Endometrium (tissue), 2 donors: Measurements from ENCODE around the gene ZNF862.

ENCODE experiments used
- FAIRE-seq: peaks from 2 replicates; lab custom pipeline; 2012; peaks lifted over from hg19 to GRCh38; lab: Jason Lieb, UNC
- donor health status: control.
- donor health status: control.

ZNF862 gene

GRCh38 chr7:149811221-149811620 lies 27.0 kb upstream of the ZNF862 start:
- no peak for FAIRE-seq

DNA sequence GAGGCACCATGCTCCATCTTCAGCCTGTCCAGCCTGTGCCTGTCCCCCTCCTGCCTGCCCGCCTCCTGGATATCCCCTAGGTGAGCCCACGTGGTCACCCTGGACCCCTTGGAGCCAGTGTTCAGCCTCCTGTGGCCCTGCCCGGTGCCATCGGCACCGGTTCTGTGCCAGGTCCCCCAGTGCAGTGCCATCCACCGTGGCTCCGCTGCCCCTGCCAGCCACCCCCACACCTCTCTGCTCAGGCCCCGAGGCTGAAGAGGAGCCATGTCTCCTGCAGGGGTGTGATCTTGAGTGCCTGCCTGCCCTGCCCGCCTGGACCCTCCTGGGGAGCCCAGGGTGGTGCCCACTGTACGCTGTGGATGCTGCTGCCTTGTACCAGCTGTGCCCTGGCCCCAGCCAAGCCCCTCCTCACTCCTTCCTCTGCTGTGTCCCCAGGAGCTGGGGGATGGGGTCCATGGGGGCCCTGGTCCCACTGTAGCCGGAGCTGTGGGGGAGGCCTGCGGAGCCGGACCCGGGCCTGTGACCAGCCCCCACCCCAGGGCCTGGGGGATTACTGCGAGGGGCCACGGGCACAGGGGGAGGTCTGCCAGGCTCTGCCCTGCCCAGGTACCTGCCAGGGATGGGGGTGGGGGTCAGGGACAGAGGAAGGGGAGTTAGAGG lies 26.2 kb upstream of the ZNF862 start:
- no peak for FAIRE-seq

GRCh38 chr7:149813254-149814035 lies 24.7 kb upstream of the ZNF862 start:
- no peak for FAIRE-seq

DNA sequence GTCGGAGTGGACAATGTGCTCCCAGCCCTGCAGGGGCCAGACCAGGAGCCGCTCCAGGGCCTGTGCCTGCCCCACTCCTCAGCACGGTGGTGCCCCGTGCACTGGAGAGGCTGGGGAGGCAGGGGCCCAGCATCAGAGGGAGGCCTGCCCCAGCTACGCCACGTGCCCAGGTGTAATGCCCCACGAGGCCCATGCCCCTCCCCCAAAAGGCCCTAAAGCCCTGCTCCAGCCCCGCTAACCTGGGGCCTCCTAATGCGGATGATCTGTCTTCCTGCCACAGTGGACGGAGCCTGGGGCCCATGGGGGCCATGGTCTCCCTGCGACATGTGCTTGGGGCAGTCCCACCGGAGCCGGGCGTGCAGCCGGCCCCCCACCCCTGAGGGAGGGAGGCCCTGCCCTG lies 23.7 kb upstream of the ZNF862 start:
- no peak for FAIRE-seq

GRCh38 chr7:149815121-149815520 lies 23.1 kb upstream of the ZNF862 start:
- no peak for FAIRE-seq

GRCh38 chr7:149815661-149816266 lies 22.4 kb upstream of the ZNF862 start:
- no peak for FAIRE-seq

GRCh38 chr7:149816267-149816751 lies 21.9 kb upstream of the ZNF862 start:
- no peak for FAIRE-seq

DNA sequence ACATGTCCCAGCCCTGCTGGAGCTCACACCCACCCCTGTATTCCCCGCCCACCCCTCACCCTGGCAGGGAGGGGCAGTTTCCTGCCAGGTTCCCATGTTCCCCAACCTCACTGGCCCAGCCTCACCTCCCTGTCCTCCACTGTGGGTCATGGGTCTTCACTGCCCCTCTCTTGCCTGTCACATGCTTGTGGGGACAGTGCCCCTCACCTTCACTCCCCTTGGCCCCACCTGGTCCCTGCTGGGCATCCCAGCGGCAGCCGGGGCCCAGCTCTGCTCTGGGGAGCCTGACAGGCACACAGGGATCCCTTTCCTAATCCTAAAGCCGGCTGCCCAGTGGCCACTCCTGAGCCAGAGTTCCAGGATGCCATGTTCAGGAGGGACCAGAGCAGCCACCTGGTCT lies 21.4 kb upstream of the ZNF862 start:
- FAIRE-seq: no peak

- no peak for FAIRE-seq
These were observed 20.8 kb upstream of the ZNF862 start for GRCh38 chr7:149817301-149817771.

DNA sequence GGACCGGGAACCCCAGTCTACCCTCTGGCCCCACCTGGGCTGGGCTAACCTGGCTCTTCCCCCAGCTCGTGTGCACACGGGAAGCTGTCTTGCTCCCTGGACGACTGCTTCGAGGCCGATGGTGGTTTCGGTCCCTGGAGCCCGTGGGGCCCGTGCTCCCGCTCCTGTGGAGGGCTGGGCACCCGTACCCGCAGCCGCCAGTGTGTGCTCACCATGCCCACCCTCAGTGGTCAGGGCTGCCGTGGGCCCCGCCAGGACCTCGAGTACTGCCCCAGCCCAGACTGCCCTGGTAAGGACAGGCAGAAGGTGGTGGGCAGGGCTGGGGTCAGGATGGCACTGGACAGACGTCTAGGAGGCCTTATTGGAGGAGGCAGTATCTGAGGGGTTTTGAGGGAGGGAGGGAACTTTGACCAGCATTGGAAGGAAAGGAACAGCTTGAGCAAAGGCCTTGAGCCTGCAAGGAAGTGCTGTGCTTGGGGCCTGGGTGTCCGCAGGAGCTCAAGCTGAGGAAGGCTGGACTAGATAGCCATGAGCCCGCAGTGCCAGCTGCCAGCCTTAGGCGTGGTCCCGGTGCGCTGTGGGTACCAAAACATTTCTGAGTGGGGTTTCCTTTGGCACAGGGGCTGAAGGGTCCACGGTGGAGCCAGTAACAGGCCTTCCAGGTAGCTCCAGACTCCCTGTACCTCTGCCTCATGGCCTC lies 20.2 kb upstream of the ZNF862 start:
- no peak for FAIRE-seq

- FAIRE-seq: no peak
These were observed 19.7 kb upstream of the ZNF862 start for GRCh38 chr7:149818536-149818840.

DNA sequence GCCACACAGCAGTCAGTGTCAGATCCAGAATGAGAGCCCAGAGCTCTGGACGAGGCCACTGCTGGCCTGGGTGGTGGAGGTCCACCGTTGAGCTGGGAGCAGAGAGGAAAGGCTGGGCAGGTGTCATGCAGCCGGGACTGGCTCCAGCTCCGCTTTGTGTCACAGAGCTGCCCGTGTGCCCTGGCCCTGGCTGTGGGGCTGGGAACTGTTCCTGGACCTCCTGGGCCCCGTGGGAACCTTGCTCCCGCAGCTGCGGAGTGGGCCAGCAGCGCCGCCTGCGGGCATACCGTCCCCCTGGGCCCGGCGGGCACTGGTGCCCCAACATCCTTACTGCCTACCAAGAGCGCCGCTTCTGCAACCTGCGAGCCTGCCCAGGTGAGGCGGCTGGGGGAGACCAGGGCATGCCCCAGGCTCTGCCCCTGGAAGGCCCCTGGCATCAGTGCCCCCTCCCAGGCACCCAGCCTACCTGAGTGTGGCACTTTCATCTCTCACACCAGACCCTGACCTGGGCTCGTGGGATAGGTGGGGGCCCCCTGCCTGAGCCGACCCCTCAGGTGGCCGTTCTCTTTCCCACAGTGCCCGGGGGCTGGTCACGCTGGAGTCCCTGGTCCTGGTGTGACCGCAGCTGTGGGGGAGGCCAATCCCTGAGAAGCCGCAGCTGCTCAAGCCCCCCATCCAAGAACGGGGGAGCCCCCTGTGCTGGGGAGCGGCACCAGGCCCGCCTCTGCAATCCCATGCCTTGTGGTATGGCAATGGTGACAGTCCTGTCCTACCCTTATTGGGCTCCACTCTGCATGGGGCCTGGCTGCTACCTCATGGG lies 18.8 kb upstream of the ZNF862 start:
- FAIRE-seq: no peak

DNA sequence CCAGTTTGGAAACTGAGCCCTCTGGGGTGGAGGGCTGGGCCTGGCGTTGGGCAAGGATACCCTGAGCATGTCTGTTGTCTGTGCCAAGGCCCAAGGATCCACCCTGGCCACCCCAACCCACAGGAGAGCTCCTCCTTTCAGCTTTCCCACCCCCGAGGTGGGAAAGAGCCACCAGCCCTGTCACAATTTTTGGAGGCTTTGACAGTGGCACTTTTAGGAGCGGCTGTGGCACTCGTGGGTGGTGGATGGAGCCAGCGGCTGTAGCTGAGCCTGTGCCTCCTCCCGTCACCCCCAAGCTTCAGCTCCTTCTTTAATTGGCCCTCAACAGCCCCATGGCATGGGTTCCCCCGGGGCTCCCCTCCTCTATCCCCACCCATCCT lies 18.2 kb upstream of the ZNF862 start:
- FAIRE-seq: no peak

DNA sequence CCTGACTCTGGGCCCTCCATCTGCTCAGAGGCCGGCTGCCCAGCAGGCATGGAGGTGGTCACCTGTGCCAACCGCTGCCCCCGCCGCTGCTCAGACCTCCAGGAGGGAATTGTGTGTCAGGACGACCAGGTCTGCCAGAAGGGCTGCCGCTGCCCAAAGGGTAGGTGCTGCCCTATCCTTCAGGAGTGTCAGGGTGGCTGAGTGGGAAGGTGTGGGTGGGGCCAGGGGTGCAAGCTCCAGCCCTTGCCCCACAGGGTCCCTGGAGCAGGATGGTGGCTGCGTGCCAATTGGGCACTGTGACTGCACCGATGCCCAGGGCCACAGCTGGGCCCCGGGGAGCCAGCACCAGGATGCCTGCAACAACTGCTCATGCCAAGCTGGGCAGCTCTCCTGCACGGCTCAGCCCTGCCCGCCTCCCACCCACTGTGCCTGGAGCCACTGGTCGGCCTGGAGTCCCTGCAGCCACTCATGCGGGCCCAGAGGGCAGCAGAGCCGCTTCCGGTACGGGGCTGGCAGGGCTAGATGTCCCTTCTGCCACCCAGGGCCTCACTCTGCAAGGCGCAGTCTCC lies 17.5 kb upstream of the ZNF862 start:
- FAIRE-seq: no peak

- no peak for FAIRE-seq
These were observed 16.7 kb upstream of the ZNF862 start for GRCh38 chr7:149821191-149822148.

GRCh38 chr7:149822353-149822943 lies 15.7 kb upstream of the ZNF862 start:
- no peak for FAIRE-seq

- no peak for FAIRE-seq
These were observed 15.0 kb upstream of the ZNF862 start for GRCh38 chr7:149823191-149823630.

DNA sequence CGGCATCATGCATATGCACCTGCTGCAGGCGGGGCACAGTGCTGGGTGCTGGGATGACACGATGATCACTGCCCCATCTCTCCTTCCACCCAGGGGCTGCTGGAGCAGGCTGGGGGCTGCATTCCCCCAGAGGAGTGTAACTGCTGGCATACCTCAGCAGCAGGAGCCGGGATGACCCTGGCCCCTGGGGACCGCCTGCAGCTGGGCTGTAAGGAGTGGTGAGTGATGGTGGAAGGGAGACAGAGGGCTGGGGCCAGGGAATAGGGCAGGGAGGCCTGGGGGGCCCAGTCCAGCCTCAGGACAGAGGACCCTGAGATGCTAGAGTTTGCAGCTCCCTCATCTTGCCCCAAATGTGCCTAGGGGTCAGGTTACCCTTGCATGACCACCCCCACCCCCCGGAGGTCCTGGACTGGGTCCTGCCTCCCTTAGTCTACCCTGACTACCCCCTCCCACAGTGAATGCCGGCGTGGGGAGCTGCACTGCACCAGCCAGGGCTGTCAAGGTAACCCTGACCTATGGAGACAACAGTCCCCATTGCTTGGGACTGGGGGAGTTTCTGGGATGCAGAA lies 14.5 kb upstream of the ZNF862 start:
- no peak for FAIRE-seq

DNA sequence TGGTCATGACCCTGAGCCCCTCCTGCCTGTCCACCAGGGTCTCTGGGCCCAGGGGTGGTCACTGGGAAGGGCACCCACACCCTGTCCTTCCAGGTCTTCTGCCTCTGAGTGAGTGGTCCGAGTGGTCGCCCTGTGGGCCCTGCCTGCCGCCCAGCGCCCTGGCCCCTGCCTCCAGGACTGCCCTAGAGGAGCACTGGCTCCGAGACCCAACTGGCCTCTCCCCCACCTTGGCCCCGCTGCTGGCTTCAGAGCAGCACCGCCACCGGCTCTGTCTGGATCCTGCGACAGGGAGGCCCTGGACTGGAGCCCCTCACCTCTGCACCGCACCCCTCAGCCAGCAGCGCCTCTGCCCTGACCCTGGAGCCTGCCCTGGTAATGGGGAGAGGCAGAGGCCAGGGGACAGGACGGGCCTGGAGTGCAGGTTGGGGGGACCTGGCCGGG lies 13.9 kb upstream of the ZNF862 start:
- no peak for FAIRE-seq
